ENCODE measurements around the gene KRT72.

KRT72 gene

GRCh38 chr12:52612431-52613383, 11.4 kb upstream of the KRT72 start:
- no peak for FAIRE-seq
- no peak for TF ChIP-seq PAX5 (IDR thresholded peaks at IDR 0.05; ENCODE audit: insufficient read depth, low read length, severe bottlenecking)
- no peak for TF ChIP-seq POLR2A (IDR thresholded peaks at IDR 0.05; ENCODE audit: low read depth, low read length)
- no peak for TF ChIP-seq POLR2AphosphoS5 (IDR thresholded peaks at IDR 0.05; ENCODE audit: low read depth, low read length)
- no peak for TF ChIP-seq POU2F2 (IDR thresholded peaks at IDR 0.05; ENCODE audit: low read depth, low read length)

DNA sequence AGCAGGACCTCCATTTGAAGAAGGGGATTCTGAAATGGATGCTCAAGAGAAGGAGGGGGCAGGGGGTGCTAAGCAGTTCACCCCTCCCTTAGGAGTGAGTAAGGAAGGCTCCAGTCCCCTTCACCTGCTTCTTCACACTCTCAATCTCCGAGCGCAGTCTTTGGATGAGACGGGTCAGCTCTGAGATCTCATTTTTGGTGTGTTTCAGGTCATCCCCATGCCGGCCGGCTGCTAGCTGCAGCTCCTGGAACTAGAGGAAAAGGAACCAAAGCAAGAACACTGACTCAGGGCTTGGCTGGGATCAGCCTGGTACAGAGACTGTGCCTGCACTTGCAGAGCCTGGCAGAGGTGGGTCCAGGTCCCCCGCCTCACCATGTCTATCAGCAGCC, 9.8 kb upstream of the KRT72 start:
- no peak for TF ChIP-seq POLR2A (IDR thresholded peaks at IDR 0.05; ENCODE audit: low read depth, low read length)
- TF ChIP-seq PAX5 (IDR thresholded peaks at IDR 0.05; ENCODE audit: insufficient read depth, low read length, severe bottlenecking) = no peak
- TF ChIP-seq POLR2AphosphoS5 (IDR thresholded peaks at IDR 0.05; ENCODE audit: low read depth, low read length) = no peak
- TF ChIP-seq TAF1 (IDR thresholded peaks at IDR 0.05; ENCODE audit: low read depth, low read length) = no peak
- TF ChIP-seq SPI1 (IDR thresholded peaks at IDR 0.05; ENCODE audit: low read depth, low read length) = no peak
- no peak for TF ChIP-seq POU2F2 (IDR thresholded peaks at IDR 0.05; ENCODE audit: low read depth, low read length)
- no peak for DNase-seq (ENCODE audit: insufficient read length, low spot score)
- no peak for FAIRE-seq

More at GRCh38 chr12:52612431-52613383, 11.4 kb upstream of the KRT72 start:
- no peak for DNase-seq (ENCODE audit: insufficient read length, low spot score)

DNA sequence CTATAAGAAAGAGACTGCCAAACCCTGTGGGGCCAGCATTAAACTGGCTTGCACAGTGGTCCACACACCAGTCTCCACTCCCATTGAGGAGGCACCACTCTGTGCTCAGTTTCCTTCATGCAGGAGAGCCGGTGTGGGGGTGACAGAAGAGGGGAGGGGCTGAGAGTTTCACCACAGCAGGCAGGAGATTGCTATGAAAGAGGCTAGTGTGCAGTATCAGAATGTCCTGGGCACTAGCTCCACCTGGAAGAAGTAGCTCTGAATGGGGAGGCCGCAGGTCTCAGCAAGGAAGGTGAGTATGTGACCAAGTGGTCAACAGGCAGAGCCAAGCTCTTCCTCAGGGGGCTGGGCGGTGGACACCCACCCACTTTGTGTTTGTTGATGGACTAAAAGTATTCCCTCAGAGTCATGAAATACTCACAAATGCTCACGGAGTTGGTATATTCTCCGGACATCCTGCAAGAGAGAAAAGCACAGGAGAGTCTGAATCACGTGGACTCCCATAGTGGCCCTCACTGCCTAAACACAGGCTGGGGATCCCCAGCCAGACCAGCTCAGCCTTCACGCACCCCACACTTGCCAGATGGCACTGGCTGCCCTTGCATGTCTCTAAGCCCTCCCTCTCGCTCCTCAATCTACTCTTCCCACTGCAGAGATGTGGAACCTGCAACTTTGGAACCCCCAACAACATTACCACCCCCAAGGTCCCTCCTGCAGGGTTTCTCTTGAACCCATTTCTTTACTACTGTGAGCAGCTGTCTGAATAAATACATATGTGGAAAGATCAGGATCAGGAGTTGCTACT, 7.8 kb upstream of the KRT72 start:
- DNase-seq (ENCODE audit: insufficient read length, low spot score) = no peak
- no peak for FAIRE-seq
- no peak for TF ChIP-seq SPI1 (IDR thresholded peaks at IDR 0.05; ENCODE audit: low read depth, low read length)
- no peak for TF ChIP-seq PAX5 (IDR thresholded peaks at IDR 0.05; ENCODE audit: insufficient read depth, low read length, severe bottlenecking)
- no peak for TF ChIP-seq POLR2AphosphoS5 (IDR thresholded peaks at IDR 0.05; ENCODE audit: low read depth, low read length)
- TF ChIP-seq TAF1 (IDR thresholded peaks at IDR 0.05; ENCODE audit: low read depth, low read length) = no peak
- no peak for TF ChIP-seq POLR2A (IDR thresholded peaks at IDR 0.05; ENCODE audit: low read depth, low read length)
- no peak for TF ChIP-seq POU2F2 (IDR thresholded peaks at IDR 0.05; ENCODE audit: low read depth, low read length)

DNA sequence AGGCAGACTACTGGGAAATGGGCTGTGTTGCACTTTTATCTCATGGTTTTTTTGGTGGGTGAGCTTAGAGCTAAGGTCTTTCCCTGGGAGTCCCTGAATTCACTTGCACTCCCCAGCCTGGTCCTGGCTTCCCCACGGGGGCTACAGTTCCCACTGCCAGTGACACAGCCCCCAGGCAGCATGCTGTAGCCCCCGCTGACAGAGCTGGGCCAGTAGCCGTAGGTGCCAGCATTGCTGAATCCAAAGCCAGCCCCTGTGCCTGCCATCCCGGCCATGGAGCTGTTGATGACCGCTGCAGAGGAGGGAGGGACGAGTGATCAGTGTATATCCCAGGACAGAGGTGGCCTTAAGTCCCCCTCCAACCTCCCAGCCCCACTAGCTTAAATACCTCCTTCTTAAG, 6.9 kb upstream of the KRT72 start:
- FAIRE-seq (no peak), DNase-seq (ENCODE audit: insufficient read length, low spot score) (no peak)
- TF ChIP-seq POLR2AphosphoS5 (IDR thresholded peaks at IDR 0.05; ENCODE audit: low read depth, low read length) (no peak), POU2F2 (IDR thresholded peaks at IDR 0.05; ENCODE audit: low read depth, low read length) (no peak), SPI1 (IDR thresholded peaks at IDR 0.05; ENCODE audit: low read depth, low read length) (no peak), TAF1 (IDR thresholded peaks at IDR 0.05; ENCODE audit: low read depth, low read length) (no peak), PAX5 (IDR thresholded peaks at IDR 0.05; ENCODE audit: insufficient read depth, low read length, severe bottlenecking) (no peak), POLR2A (IDR thresholded peaks at IDR 0.05; ENCODE audit: low read depth, low read length) (no peak)

DNA sequence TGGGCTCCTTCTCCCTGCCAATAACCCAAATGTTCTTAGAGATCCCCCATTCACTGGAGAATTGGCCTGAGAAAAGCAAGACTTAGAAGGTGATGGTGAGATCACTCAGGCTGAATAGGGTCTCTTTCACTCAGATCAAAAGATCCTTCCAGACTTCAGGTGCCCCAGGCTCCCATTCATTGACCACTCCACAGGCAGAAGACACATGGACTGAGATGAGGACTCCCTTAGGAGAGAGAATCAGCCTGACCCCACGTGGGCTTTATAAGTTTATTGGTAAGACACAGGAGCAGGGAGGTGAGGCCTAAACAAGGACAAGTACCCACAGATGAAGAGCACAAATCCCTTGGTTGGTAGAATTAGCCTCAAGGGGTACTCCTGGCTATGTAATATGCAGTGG, 6.1 kb upstream of the KRT72 start:
- no peak for TF ChIP-seq POLR2A (IDR thresholded peaks at IDR 0.05; ENCODE audit: low read depth, low read length)
- no peak for TF ChIP-seq TAF1 (IDR thresholded peaks at IDR 0.05; ENCODE audit: low read depth, low read length)
- no peak for TF ChIP-seq SPI1 (IDR thresholded peaks at IDR 0.05; ENCODE audit: low read depth, low read length)
- TF ChIP-seq POLR2AphosphoS5 (IDR thresholded peaks at IDR 0.05; ENCODE audit: low read depth, low read length) = no peak
- TF ChIP-seq PAX5 (IDR thresholded peaks at IDR 0.05; ENCODE audit: insufficient read depth, low read length, severe bottlenecking) = no peak
- no peak for TF ChIP-seq POU2F2 (IDR thresholded peaks at IDR 0.05; ENCODE audit: low read depth, low read length)
- no peak for FAIRE-seq
- no peak for DNase-seq (ENCODE audit: insufficient read length, low spot score)

DNA sequence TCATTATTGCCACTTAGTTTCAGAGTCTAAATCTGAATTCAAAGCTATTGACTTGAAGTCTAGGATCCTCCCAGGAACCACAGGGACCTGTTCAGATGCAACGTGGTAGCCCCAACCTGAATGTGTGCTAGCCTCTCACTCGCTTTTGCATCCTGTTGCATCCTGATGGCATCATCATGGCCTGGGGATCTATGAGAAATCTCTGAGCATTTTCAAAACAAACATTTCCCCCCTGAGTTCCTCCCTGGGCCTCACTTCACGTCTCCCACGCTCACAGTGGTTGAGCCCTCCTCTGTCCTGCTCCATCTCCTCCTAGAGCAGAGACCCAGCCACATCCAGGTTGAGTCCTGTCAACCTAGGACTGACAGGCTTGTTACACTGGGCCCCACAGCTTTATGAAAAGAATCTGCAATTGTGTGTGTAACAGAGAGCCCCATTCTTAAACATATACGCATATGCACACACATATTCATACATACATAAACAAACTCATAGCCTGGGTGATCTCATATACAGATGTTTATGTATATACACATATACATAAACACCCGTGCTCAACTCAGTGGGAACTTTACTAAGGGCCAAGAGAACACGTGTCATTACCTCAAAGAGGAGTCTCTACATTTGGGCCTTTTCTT, 5.4 kb upstream of the KRT72 start:
- no peak for DNase-seq (ENCODE audit: insufficient read length, low spot score)
- no peak for FAIRE-seq
- TF ChIP-seq POLR2A (IDR thresholded peaks at IDR 0.05; ENCODE audit: low read depth, low read length) = no peak
- TF ChIP-seq SPI1 (IDR thresholded peaks at IDR 0.05; ENCODE audit: low read depth, low read length) = no peak
- no peak for TF ChIP-seq POU2F2 (IDR thresholded peaks at IDR 0.05; ENCODE audit: low read depth, low read length)
- no peak for TF ChIP-seq PAX5 (IDR thresholded peaks at IDR 0.05; ENCODE audit: insufficient read depth, low read length, severe bottlenecking)
- no peak for TF ChIP-seq TAF1 (IDR thresholded peaks at IDR 0.05; ENCODE audit: low read depth, low read length)
- no peak for TF ChIP-seq POLR2AphosphoS5 (IDR thresholded peaks at IDR 0.05; ENCODE audit: low read depth, low read length)

DNA sequence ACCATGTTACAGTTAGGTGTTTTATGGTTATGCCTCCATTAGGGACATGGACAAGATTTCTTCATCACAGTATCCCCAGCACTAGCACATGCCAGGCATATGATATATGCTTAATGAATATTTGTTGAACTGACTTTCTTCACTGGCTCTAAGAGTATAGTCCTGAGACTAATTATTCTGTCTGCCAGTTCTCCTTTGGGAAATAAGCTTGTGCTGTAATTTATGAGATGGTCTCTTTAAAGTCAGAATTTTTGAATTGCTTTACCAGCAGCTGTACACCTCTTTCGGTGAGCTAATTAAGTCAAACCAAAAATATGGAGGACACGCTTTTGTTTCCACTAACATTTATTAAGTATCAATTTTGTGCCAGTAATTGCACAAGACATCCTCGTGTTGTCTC, 4.8 kb upstream of the KRT72 start:
- no peak for TF ChIP-seq POLR2AphosphoS5 (IDR thresholded peaks at IDR 0.05; ENCODE audit: low read depth, low read length)
- TF ChIP-seq POLR2A (IDR thresholded peaks at IDR 0.05; ENCODE audit: low read depth, low read length) = no peak
- no peak for TF ChIP-seq PAX5 (IDR thresholded peaks at IDR 0.05; ENCODE audit: insufficient read depth, low read length, severe bottlenecking)
- TF ChIP-seq SPI1 (IDR thresholded peaks at IDR 0.05; ENCODE audit: low read depth, low read length) = no peak
- no peak for DNase-seq (ENCODE audit: insufficient read length, low spot score)

GRCh38 chr12:52605542-52605941, 4.3 kb upstream of the KRT72 start:
- no peak for FAIRE-seq
- TF ChIP-seq SPI1 (IDR thresholded peaks at IDR 0.05; ENCODE audit: low read depth, low read length) (no peak), PAX5 (IDR thresholded peaks at IDR 0.05; ENCODE audit: insufficient read depth, low read length, severe bottlenecking) (no peak), POLR2AphosphoS5 (IDR thresholded peaks at IDR 0.05; ENCODE audit: low read depth, low read length) (no peak), POLR2A (IDR thresholded peaks at IDR 0.05; ENCODE audit: low read depth, low read length) (no peak), POU2F2 (IDR thresholded peaks at IDR 0.05; ENCODE audit: low read depth, low read length) (no peak), TAF1 (IDR thresholded peaks at IDR 0.05; ENCODE audit: low read depth, low read length) (no peak)
- no peak for DNase-seq (ENCODE audit: insufficient read length, low spot score)

More for the DNA sequence above, 4.8 kb upstream of the KRT72 start:
- no peak for FAIRE-seq

DNA sequence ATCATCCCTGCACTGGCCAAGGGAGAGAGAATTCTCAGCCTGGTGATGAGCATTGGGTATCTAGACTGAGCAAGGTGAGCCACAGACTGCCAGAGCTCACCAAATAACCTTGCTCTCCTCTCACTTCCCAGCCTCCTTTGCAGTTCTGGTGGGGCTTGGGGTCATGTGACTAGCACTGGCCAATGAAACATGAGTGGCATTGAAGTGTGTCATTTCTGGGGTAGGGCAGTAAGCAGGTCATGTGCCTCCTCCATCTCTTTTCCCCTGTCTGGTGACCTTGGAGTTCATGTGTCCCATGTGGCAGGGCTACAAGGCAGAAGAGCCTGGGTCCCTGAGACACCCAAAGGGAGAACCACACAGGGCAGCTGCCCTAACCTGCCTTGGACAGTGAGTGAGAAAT, 3.6 kb upstream of the KRT72 start:
- DNase-seq (ENCODE audit: insufficient read length, low spot score) = no peak
- peak; percentile 5 for FAIRE-seq
- TF ChIP-seq POLR2A (IDR thresholded peaks at IDR 0.05; ENCODE audit: low read depth, low read length) = no peak
- TF ChIP-seq TAF1 (IDR thresholded peaks at IDR 0.05; ENCODE audit: low read depth, low read length) = no peak
- no peak for TF ChIP-seq POLR2AphosphoS5 (IDR thresholded peaks at IDR 0.05; ENCODE audit: low read depth, low read length)

All from GM12891 (cell line).